GM19239 (cell line): ENCODE data around the gene ERVW-1.
A peak's percentile ranks its signal among the peaks of the same experiment; 100 is the strongest.
"Not testable (repeated sequence)": the region's sequence is repeated elsewhere in the genome, so short reads cannot be mapped to it uniquely, and the experiment has no call there.

ENCODE experiments used
- DNase-seq: peaks from one replicate; pipeline ENCODE4 v3.0.0; 2011; ENCODE audit warnings: low spot score; ENCODE audit not compliant: insufficient read length
- FAIRE-seq: peaks from 2 replicates; lab custom pipeline; 2011; peaks lifted over from hg19 to GRCh38; lab: Jason Lieb, UNC

The ERVW-1 gene, protein sequence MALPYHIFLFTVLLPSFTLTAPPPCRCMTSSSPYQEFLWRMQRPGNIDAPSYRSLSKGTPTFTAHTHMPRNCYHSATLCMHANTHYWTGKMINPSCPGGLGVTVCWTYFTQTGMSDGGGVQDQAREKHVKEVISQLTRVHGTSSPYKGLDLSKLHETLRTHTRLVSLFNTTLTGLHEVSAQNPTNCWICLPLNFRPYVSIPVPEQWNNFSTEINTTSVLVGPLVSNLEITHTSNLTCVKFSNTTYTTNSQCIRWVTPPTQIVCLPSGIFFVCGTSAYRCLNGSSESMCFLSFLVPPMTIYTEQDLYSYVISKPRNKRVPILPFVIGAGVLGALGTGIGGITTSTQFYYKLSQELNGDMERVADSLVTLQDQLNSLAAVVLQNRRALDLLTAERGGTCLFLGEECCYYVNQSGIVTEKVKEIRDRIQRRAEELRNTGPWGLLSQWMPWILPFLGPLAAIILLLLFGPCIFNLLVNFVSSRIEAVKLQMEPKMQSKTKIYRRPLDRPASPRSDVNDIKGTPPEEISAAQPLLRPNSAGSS

DNA sequence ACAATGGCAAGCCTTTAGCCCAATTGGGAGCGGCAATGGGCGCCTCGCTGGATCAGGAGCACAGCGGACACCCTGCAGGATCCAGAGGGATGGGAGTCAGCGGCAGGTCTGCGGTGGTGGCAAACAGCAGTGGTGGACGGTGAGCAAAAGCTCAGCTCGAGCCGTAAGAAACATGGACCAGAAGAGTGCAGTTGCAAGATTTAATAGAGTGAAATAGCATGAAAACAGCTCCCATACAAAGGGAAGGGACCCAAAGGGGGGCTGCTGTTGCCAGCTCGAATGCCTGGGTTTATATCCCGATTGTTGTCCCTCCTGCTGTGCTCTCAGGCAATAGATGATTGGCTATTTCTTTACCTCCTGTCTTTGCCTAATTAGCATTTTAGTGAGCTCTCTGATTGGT, at the start of gene ERVW-1:
Gene ERVW-1, minus strand, starts transcription at position 266 of the 400 bp plus-strand sequence. CDS start 7,565 bp downstream, outside the sequence.
- not testable (repeated sequence) for FAIRE-seq, DNase-seq

DNA sequence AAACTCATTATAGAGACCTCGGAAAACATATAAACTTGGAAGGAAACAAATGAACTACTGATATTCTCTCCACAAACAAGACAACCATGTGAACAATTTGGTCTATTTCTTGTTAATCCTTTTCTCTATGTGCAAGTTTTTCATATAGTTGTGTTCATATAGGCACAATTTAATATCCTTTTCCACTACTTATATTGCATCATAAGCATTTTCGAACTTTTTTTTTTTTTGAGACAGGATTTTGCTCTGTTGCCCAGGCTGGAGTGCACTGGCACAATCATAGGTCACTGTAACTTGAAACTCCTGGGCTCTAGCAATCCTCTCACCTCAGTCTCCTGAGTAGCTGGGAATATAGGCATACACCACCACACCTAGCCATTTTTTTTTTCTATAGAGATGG, 45.4 kb upstream of the ERVW-1 start:
- no peak for FAIRE-seq

GRCh38 chr7:92520024-92520423, 42.3 kb upstream of the ERVW-1 start:
- DNase-seq, result no peak
- no peak for FAIRE-seq

More for the DNA sequence above, 45.4 kb upstream of the ERVW-1 start:
- no peak for DNase-seq

DNA sequence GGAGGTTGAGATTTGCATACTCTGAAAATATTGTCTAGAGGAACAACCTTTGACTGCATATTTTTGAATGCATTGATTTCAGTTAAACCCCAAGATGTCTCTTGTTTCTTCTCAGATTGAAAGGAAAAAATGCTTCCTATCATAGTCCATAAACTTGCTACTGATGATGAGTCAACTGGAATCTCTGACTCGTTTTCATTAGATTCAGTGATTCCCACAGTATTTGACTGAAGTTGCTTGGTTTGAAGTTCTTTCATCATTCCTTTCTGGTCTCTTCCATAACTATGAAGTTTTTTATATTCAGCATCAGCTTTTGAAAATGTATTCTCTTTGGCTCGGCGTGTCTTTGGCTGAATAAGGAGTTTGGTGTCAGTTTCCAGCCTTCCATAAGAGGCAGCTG, 39.9 kb upstream of the ERVW-1 start:
- FAIRE-seq (no peak), DNase-seq (no peak)

- DNase-seq (no peak), FAIRE-seq (peak; percentile 75)
Observed at GRCh38 chr7:92513167-92513902, 35.6 kb upstream of the ERVW-1 start.

DNA sequence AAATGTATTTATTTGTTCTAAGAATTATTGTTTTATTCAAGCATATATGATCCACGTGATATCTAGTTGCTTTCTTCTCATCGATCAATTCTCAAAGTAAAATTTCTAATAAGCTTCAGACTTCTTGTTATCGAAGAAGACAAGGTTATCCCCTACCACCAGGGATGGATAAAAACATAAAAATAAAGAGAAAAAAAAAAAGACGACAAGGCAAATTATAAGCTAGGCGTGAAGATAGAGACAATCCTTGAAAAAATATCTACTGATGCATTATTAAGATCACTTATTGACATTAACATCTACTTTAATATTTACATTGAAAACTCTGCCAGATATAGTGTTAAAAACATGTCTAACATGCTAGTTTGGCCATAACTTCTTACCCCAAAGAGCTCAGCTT, 31.2 kb upstream of the ERVW-1 start:
- FAIRE-seq (no peak), DNase-seq (no peak)

DNA sequence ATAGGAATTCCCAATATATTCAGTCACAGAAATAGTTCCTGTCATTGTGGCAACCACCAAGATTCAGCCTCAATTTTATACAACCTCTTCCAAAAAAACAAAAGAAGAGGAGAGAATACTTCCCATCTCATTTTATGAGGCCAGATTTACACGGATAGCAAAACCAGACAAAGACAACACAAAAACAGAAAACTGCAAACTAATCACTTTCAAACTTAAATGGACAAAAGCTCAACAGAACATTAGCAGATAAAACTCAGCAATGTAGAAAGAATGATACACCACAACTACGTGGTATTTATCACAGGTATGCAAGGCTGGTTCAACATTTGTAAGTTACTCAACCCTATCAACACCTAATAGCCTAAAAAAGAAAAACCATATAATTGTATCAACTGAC, 28.6 kb upstream of the ERVW-1 start:
- FAIRE-seq, result no peak

DNA sequence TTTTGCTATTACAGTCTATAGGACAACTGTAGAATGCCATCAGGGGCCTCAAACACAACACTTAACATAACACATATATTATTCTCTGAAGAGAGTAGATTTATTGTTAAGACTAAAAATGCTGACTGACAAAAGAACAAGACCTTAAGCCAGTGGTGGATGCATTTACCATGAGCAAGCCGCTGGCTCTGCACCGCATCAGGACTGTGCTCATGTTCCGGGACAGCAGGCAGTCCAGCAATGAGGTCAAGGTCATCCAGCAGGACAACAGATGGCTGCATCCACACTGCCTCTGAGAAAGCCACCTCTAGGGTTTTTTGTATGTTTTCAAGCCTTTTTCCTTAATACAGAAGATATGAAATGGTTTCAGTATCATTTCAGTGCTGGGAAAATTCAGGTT, 26.8 kb upstream of the ERVW-1 start:
- DNase-seq (no peak), FAIRE-seq (no peak)

More for the DNA sequence above, 28.6 kb upstream of the ERVW-1 start:
- no peak for DNase-seq

- DNase-seq (no peak), FAIRE-seq (no peak)
Observed at GRCh38 chr7:92503767-92504166, 26.0 kb upstream of the ERVW-1 start.

DNA sequence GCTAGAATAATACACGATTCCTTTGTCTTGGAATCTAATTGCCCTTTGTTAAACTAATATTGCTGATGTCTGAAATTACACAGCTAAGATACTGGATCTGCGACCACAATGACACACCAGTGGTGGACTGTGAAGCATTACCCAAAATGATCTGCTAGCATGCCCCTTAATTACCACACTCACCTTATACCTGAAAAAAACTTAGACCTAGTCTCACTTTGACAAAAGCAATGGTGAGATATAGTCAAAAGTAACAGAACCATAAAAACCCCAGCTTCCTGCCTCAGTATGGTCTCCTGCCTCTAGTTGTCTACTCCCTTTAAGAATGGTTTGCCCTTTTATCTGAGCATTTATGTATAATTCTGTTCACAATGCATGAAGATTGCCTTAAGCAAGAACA, 20.8 kb upstream of the ERVW-1 start:
- no peak for FAIRE-seq
- DNase-seq, result no peak

- DNase-seq (no peak), FAIRE-seq (no peak)
Observed at GRCh38 chr7:92496876-92497275, 19.1 kb upstream of the ERVW-1 start.

DNA sequence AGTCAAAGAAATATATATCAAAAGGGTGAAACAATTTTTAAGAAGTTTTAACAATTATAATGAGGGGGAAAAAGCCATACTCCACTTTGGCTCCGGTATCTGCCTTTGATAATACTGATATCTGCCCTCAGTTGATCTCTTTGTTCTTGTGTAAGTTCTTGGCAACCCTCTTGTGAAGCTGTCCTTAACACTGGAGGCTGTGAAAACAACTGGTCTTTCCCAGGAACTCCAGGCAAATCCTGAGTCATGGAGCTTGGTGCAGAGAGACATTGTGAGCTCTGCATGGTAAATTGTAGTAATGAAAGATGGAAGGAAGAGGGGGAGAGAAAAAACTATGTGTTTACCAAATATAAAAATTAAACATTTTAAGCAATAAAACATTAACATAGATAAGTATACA, 11.9 kb upstream of the ERVW-1 start:
- FAIRE-seq, result peak; percentile 48
- DNase-seq, result no peak

DNA sequence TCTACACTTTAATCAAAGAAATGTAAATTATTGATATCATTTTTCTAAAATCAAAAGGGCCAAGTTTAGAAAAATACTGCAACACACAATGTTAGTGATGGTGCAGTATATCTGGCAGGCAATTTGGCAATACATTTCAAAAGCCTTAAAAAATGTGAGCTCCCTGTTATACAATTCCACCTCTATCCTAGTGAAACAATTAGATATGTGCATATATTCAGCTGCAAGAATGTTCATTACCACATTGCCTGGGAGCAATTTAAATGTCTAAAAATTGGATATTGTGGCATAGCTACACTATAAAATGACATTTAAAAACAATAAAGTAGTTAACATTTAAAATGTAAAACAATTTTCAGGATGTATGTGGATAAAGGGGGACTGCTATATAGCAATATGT, 10.1 kb upstream of the ERVW-1 start:
- DNase-seq (no peak), FAIRE-seq (no peak)

DNA sequence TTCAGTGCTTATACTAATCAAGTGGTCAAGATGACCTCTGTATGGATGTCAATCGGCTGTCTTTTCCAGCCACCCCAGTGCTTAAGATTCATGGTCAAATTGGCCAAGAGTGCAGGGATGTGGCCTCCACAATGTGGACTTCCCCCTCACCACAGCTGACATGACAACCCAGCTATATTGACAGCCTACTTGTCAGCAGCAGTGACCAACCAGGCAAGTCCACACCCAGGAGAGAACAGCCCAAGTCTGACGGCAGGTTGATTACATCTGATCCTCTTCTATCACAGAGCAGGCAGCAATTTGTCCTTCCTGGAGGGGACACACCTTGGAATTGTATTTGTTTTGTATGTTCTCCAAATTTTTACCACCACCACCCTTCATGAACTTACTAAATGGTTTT, 8.2 kb upstream of the ERVW-1 start:
- no peak for FAIRE-seq
- no peak for DNase-seq

DNA sequence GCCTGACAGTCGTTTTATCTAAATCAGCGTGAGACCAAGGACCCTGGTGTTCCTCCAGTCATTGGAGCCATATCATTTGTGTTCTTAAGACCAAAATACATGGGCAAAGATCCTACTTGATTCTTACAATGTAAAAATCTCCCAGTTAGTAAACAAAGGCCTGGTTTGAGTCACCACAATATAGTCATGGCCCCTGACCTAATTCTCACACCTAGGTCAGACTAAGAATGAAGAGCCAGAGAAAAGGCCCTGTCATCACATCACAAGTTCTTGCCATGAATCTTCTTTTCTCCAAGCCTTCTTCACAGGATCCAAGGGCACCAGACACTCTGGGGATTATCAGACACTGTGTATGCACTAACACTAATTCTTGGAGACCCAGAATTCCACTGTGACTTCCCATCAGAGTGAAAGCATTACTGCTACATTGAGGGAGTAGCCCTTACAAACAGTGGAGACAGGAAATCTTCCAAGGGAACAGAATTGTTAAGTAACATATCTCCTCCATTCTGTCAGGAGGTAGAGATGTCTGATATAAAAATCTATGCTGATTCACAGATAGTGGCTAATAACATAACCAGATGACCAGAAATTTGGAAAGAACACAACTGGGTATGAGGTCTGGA, 7.6 kb upstream of the ERVW-1 start:
- FAIRE-seq (no peak), DNase-seq (no peak)

- DNase-seq, FAIRE-seq: not testable (repeated sequence)
Observed at GRCh38 chr7:92484226-92484625, 6.5 kb upstream of the ERVW-1 start.

DNA sequence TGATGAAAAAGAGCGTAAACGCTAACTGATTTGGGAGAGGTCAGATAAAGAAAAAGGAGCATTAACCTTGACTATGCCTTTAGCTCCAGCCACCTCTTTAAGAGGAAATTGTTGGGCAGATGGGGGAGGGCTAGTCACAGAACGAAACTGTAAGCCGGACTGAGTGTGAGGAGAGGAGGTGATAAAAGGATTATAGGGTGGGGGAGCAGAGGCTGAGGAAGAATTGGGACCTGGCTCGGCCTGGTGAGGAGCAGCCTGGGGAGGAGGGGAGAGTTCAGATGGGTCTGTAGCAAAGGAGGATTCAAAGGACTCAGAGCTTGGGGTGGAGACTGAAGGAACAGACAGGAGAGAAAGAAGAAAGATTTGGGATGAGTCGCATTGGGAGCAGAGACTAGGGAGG, 5.9 kb upstream of the ERVW-1 start:
- not testable (repeated sequence) for FAIRE-seq, DNase-seq

DNA sequence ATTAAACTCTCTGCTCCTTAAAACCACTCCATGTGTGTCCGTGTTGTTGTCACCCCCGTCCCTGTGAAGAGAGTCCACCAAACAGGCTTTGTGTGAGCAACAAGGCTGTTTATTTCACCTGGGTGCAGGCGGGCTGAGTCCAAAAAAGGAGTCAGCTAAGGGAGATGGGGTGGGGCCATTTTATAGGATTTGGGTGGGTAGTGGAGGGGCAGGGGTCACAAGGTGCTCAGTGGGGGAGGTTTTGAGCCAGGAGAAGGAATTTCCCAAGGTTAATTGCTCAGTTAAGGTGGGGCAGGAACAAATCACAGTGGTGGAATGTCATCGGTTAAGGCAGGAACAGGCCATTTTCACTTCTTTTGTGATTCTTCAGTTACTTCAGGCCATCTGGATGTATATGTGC, 1.4 kb upstream of the ERVW-1 start:
- not testable (repeated sequence) for DNase-seq, FAIRE-seq

DNA sequence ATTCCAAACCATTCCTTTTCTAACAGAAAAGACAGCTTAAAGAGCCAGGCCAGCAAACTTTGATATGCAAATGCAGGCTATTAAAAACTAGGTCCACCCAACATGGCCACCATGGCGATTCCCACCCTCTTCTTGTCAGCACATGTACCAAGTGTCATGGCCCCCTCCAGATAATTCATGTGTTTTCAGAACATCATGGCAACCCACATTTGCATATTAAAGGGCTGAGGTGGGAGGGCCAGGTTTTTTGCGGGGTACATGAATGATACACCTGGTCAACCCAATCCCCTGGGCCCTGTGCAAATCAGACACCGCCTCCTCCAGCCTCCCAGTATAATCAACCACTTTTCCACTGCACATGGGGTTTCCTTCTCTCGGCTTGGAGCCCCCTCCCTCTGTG, 965 bp upstream of the ERVW-1 start:
- no peak for FAIRE-seq
- DNase-seq, result no peak

GRCh38 chr7:92478095-92478494, 349 bp upstream of the ERVW-1 start:
- DNase-seq (no peak), FAIRE-seq (no peak)
